OCI-LY7 (cell line): ENCODE data around the gene SCUBE2.

Experiments
- EZH2phosphoT487 ChIP-seq: fragments of 200-600 bp; sonication (generic); IDR thresholded peaks from 2 replicates; pipeline ENCODE4 v1.6.1; 2018; ENCODE audit warnings: low read depth, borderline replicate concordance, mild to moderate bottlenecking, mixed run types, antibody characterized with exemption, low read length, moderate library complexity, mixed read lengths
- TF ChIP-seq, protein P1 (sequence below): fragments of 200-600 bp; sonication (generic); conservative IDR thresholded peaks from 2 replicates; pipeline ENCODE4 v1.5.1; 2014; ENCODE audit warnings: mild to moderate bottlenecking, antibody characterized with exemption, low read length, moderate library complexity, mixed read lengths

DNA sequence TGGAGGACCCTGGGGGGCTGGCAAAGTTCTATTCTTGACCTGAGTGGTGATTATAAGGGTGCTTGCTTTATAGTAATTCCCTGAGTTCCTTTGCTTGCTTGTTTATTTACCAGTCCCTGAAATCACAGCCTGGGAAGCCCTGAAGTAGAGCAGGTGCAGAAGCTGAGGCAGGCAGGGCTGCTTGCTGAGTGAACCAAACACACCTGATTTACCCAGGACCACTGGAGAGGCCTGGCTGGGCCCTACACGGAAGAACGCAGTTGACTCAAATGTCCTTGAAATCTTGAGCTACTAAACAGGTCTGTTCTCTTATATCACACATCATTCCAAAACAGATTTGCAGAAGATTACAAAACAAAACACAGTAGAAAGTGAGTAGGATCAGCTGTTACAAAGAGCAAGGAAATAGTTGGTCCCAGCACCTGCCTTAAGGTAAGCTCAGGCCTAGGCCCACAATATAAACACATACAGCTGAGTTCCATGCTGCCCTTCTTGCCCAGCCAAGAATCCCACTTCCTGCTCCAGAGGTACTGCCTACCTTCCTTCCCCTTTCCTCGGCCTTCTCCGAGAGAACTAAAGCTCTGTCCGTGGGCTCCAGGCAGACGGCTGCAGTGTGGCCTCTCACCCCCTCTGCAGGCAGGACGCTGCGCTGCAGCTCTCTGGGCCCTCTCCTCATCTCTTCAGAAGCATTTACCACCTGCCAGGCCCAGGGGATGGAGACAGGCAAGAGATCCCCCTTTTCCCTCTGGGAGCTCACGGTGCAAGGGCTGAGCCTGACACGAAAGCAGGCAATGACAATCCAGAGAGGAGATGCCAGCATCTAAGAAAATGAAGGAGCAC, 46.1 kb upstream of the SCUBE2 start:
- TF ChIP-seq, protein P1, sequence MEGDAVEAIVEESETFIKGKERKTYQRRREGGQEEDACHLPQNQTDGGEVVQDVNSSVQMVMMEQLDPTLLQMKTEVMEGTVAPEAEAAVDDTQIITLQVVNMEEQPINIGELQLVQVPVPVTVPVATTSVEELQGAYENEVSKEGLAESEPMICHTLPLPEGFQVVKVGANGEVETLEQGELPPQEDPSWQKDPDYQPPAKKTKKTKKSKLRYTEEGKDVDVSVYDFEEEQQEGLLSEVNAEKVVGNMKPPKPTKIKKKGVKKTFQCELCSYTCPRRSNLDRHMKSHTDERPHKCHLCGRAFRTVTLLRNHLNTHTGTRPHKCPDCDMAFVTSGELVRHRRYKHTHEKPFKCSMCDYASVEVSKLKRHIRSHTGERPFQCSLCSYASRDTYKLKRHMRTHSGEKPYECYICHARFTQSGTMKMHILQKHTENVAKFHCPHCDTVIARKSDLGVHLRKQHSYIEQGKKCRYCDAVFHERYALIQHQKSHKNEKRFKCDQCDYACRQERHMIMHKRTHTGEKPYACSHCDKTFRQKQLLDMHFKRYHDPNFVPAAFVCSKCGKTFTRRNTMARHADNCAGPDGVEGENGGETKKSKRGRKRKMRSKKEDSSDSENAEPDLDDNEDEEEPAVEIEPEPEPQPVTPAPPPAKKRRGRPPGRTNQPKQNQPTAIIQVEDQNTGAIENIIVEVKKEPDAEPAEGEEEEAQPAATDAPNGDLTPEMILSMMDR: peak; percentile 89
- TF ChIP-seq EZH2phosphoT487: no peak
